GM12801 (cell line): Measurements from ENCODE around the gene TMEM108.

Experiments used
- CTCF ChIP-seq: IDR thresholded peaks from one replicate; pipeline ENCODE4 v1.5.1; 2011; ENCODE audit warnings: control low read depth; ENCODE audit not compliant: insufficient read length; ENCODE audit errors: extremely low read depth

Gene TMEM108

GRCh38 chr3:133058243-133058642 lies 20.1 kb downstream of the TMEM108 start:
- TF ChIP-seq CTCF, result no peak

GRCh38 chr3:133058831-133059230 lies 20.6 kb downstream of the TMEM108 start:
- TF ChIP-seq CTCF, result no peak

- TF ChIP-seq CTCF, result no peak
Measured at GRCh38 chr3:133065193-133065961, 27.2 kb downstream of the TMEM108 start.

GRCh38 chr3:133066026-133066425 lies 27.8 kb downstream of the TMEM108 start:
- TF ChIP-seq CTCF, result no peak

GRCh38 chr3:133069556-133070286 lies 31.5 kb downstream of the TMEM108 start:
- TF ChIP-seq CTCF, result no peak

- TF ChIP-seq CTCF, result no peak
Measured at GRCh38 chr3:133074977-133075376, 36.8 kb downstream of the TMEM108 start.

GRCh38 chr3:133077688-133078087 lies 39.5 kb downstream of the TMEM108 start:
- no peak for TF ChIP-seq CTCF
